ENCODE results near the gene FAM236D.
"Not testable (repeated sequence)": the region's sequence is repeated elsewhere in the genome, so short reads cannot be mapped to it uniquely, and the experiment has no call there.

The FAM236D gene

DNA sequence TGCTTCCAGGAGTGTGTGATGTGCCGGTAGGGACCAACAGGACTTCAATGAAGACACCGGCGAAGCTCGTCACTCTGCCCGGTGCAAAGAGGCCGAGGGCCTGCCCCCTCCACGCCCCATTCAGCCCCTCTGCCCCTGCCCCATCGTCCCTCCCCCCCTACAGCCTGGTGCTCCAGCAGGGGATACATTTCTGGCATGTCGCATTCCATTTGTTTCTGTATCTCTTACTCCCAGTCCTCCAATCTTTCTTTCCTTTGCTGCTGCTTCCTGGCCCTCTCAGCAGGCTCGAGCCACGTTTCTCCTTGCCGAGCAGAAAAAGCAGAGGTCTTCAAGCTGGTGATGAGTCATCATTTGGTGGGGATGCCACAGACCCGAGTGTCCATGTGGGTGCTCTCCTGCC lies at the start of gene FAM236D:
Gene FAM236D (minus strand): TSS at position 101 of the 400 bp plus-strand sequence. CDS start 100 bp downstream, at position 1.
- not testable (repeated sequence) for DNase-seq (ENCODE audit: low read depth); H3K4me3 ChIP-seq (ENCODE audit: low read depth, low read length)

- not testable (repeated sequence) for DNase-seq (ENCODE audit: low read depth); H3K4me3 ChIP-seq (ENCODE audit: low read depth, low read length)
Observed at GRCh38 chrX:72837532-72837931, 29.5 kb upstream of the FAM236D start.

DNA sequence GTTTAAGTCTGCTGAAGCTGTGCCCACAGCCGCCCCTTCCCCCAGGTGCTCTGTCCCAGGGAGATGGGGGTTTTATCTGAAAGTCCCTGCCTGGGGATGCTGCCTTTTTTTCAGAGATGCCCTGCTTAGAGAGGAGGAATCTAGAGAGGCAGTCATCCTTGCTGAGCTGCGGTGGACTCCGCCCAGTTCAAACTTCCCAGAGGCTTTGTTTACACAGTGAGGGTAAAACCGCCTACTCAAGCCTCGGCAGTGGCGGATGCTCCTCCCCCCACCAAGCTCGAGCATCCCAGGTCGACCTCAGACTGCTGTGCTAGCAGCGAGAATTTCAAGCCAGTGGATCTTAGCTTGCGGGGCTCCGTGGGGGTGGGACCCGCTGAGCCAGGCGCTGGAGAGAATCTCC lies 22.7 kb upstream of the FAM236D start:
- not testable (repeated sequence) for H3K4me3 ChIP-seq (ENCODE audit: low read depth, low read length); DNase-seq (ENCODE audit: low read depth)

DNA sequence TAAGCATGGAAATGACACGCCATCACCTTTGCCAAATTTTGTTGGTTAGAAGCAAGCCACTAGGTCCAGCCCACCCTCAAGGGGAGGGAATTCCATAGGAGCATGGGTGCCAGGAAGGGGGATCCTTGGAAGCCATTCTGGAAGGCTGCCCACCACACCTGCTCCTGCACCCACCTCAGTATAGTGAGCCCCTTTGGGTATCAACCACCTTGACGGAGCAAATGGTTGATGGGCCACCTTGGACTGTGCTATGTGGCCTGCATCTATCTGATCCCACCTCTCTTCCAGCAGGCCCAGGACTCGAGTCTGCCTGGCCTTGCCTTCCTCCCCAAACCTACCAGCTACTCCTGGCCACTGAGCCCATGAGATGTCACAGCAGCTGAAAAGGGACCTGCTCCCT lies 17.6 kb downstream of the FAM236D start:
- H3K4me3 ChIP-seq (ENCODE audit: low read depth, low read length); DNase-seq (ENCODE audit: low read depth): not testable (repeated sequence)

- not testable (repeated sequence) for H3K4me3 ChIP-seq (ENCODE audit: low read depth, low read length); DNase-seq (ENCODE audit: low read depth)
Observed at GRCh38 chrX:72788142-72788541, 19.9 kb downstream of the FAM236D start.

GRCh38 chrX:72783964-72784363 lies 24.0 kb downstream of the FAM236D start:
- DNase-seq (ENCODE audit: low read depth); H3K4me3 ChIP-seq (ENCODE audit: low read depth, low read length): not testable (repeated sequence)

DNA sequence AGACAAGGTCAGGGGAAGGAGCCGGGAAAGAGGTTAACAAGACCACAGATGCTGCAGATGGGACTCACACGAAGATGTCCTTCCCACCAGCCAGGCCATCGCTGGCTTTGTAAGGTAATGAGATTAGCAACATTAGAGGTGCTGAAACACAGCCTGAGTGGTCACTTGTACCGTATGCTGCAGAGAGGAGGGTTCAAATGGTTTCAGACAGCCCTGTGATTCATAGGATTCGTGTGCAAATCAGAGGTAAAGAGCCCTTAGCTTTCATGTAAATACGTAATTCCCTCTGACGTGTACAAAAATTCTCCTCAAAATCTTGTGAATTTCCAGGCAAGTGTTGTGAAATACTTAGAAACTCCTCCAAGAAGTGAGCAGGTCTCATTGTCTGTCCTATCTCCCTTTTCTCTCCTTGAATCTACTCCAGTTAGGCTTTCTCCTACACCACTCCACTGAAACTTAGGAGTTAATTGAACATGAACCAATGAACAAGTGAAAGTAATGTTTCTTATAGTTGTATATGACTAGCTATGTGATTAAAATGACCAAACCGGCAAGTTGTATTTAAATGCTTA lies 24.6 kb downstream of the FAM236D start:
- H3K4me3 ChIP-seq (ENCODE audit: low read depth, low read length); DNase-seq (ENCODE audit: low read depth): not testable (repeated sequence)

- not testable (repeated sequence) for DNase-seq (ENCODE audit: low read depth); H3K4me3 ChIP-seq (ENCODE audit: low read depth, low read length)
Observed at GRCh38 chrX:72782560-72782959, 25.4 kb downstream of the FAM236D start, which contains the start of gene FAM236B. Gene FAM236B, minus strand, starts transcription at chrX:72782660. Its CDS starts 100 bp downstream, at chrX:72782560.

DNA sequence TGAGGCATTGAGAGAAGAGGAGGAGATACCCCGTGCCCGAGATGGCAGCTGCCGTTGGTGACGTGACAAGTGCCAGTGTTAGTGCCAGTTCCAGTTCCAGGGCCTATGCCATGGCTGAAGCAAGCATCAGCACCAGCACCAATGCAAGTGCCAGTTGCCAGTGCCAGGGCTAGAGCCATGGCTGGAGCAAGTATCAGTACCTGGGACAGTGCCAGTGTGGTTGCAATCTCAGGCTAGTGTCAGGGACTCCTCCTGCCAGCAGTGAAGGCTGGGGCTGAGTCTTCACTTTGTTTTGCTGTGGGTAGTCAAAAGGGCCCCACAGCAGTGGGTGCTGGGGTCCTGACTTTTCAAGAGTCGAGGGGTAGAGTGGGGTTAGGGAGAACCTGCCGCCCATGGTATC lies 29.9 kb downstream of the FAM236D start:
- not testable (repeated sequence) for DNase-seq (ENCODE audit: low read depth); H3K4me3 ChIP-seq (ENCODE audit: low read depth, low read length)

- not testable (repeated sequence) for H3K4me3 ChIP-seq (ENCODE audit: low read depth, low read length); DNase-seq (ENCODE audit: low read depth)
Observed at GRCh38 chrX:72777467-72777790, 30.6 kb downstream of the FAM236D start.

DNA sequence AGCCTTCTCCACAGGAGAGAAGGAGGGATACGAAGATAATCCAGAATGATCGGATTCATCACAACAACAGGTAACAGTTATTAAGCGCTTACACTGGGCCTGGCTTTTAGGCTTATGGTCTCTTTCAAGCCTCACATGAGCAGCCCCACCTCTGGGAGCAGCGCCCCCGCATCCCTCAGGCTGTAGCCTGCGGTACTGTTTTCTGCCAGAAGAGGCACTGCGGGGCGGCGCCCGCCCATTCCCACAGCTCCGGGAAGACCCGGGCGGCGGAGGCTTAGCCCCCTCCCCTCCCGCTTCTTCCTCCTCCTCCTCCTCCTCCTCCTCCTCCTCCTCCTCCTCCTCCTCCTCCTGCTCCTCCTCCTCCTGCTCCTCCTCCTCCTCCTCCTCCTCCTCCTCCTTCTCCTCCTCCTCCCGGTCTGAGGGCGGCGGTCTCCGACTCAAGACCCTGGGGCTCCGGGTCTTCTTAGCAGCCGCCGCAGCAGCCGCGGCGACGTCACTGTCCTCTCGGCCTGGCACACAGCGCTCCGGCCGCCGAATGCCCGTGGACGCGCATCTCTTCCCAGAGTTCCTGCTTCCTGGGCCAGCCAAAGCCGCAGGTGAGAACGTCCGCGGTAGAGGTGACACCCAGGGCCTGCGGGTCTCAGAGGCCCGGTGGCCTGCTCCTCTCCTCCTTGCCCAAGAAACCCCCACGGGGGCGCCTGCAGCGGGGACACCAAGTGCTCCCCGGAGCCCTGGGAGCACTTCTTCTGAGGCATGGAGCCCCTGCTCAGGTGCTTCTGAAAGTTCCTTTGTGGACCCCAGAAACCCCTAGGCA lies 31.1 kb downstream of the FAM236D start, which contains the start of gene DMRTC1B:
Gene DMRTC1B (plus strand): TSS at position 238 of the 814 bp plus-strand sequence. CDS start 68,246 bp downstream, outside the sequence.
- H3K4me3 ChIP-seq (ENCODE audit: low read depth, low read length); DNase-seq (ENCODE audit: low read depth): not testable (repeated sequence)

DNA sequence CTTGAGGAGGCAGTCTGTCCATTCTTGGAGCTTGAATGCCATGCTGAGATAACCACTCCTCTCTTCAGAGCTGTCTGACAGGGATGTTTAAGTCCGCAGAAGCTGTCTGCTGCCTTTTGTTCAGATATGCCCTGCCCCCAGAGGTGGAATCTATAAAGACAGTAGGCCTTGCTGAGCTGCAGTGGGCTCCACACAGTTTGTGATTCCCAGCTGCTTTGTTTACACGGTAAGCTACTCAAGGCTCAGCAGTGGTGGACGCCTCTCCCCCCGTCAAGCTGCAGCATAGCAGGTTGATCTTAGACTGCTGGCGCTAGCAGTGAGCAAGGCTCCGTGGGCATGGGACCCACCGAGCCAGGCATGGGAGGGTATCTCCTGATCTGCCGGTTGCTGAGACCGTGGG lies 47.6 kb downstream of the FAM236D start:
- DNase-seq (ENCODE audit: low read depth); H3K4me3 ChIP-seq (ENCODE audit: low read depth, low read length): not testable (repeated sequence)

All from skeletal muscle cell (primary cell).